ENCODE results near the gene METAP1D.

GRCh38 chr2:172109256-172109987 is 109.7 kb downstream of the METAP1D start:
- TF ChIP-seq EZH2 (IDR thresholded peaks at IDR 0.05) (no peak), POLR2AphosphoS5 (IDR thresholded peaks at IDR 0.05; ENCODE audit: borderline replicate concordance, low read depth, low read length) (no peak)

All from SK-N-MC (cell line).